ENCODE results near the gene ERGIC1. TPM values are rescaled to one million over a fixed set of nuclear protein-coding genes. Genes with fewer than 3 reads are reported as not detected.

The ERGIC1 gene
- total RNA-seq, 1 donor from 2014 or later: 76.9 TPM

- DNase-seq (ENCODE audit: low spot score): no peak
- intact Hi-C loops (cut with DNase I): loop anchor here (5.0 kb wide), 1 partner anchor 74 kb away; no protein-coding TSS in a partner anchor
These were observed 37.5 kb downstream of the ERGIC1 start for GRCh38 chr5:172871536-172871935.

- DNase-seq (ENCODE audit: low spot score): no peak
- intact Hi-C loops (cut with DNase I): loop anchor here (2.0 to 5.0 kb wide), 2 partner anchors 75 to 101 kb away; partner anchors contain the start of gene DUSP1
These were observed 37.9 kb downstream of the ERGIC1 start for GRCh38 chr5:172871982-172872381.

DNA sequence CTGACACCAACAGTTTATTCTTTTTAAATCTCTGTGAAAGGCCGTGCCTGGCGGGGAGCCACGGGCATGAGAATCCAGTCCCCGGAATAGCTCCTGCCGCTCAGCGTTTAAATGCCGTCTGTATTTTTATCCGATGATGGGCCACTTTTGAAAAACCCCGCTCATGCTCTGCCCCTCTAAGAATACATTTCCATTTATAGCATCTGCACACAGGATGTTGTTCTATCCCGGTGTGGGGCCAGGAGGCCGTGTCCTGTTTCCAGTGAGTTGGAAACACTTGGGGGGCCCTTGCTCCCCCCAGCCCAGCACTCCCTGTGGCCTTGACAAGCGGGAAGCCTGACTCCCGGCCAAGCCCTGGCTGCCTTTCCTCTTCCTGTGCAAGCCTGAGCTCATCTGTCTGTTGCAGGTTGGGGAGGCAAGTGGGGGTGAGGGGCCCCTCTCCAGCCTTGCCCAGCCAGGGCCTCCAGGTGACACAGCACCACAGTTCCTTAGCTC, 39.0 kb downstream of the ERGIC1 start:
- peak; percentile 92 for DNase-seq (ENCODE audit: low spot score)
- intact Hi-C loops (cut with DNase I): loop anchor here (2.0 to 5.0 kb wide), 2 partner anchors 76 to 102 kb away; partner anchors contain the start of gene DUSP1

GRCh38 chr5:172873513-172873912, 39.5 kb downstream of the ERGIC1 start:
- DNase-seq (ENCODE audit: low spot score): no peak
- intact Hi-C loops (cut with DNase I): loop anchor here (2.0 to 5.0 kb wide), 2 partner anchors 76 to 103 kb away; partner anchors contain the start of gene DUSP1

- no peak for DNase-seq (ENCODE audit: low spot score)
- intact Hi-C loops (cut with DNase I): loop anchor here (5.0 kb wide), 1 partner anchor 78 kb away; no protein-coding TSS in a partner anchor
These were observed 40.8 kb downstream of the ERGIC1 start for GRCh38 chr5:172874647-172875504.

- intact Hi-C loops (cut with DNase I): no loop called here
- DNase-seq (ENCODE audit: low spot score): no peak
These were observed 41.6 kb downstream of the ERGIC1 start for GRCh38 chr5:172875505-172876279.

GRCh38 chr5:172876578-172876977, 42.5 kb downstream of the ERGIC1 start:
- DNase-seq (ENCODE audit: low spot score): no peak

DNA sequence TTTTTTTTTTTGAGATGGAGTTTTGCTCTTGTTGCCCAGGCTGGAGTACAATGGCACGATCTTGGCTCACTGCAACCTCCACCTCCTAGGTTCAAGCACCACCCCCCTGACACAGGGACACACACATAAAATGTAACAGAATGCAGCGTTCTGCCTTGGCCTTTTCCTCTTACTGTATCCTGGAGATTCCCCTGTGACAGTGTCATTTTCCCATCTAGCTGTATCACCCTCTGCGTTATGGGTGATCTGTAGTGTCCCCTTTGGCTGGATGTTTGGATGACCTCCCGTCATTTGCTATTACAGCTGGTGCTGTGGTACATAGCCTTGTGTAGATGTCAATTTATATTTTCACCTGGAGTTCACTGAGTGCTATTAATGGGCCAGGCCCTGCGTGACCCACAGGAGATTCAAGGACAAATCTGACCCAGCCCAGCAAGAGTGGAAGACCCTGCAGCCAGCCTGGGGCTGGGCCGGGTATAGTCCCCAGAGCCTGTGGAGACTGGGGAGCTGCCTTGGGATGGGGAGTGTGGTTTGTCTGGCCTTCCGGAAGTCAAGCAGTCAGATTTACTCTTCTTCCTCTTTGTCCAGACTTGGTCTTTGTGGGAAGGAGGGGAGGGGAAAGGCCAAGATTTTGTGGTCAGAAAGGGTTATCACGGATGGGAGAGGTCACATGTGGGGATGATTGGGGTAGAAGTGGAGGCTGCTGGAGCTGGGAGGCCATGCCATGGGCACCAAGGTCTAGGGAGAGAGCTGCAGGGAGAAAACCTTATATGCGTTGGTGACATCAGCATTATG, 43.6 kb downstream of the ERGIC1 start:
- DNase-seq (ENCODE audit: low spot score): no peak
- intact Hi-C loops (cut with DNase I): no loop called here

More at GRCh38 chr5:172876578-172876977, 42.5 kb downstream of the ERGIC1 start:
- intact Hi-C loops (cut with DNase I): no loop called here

- no peak for DNase-seq (ENCODE audit: low spot score)
- intact Hi-C loops (cut with DNase I): no loop called here
These were observed 44.5 kb downstream of the ERGIC1 start for GRCh38 chr5:172878585-172878932.

DNA sequence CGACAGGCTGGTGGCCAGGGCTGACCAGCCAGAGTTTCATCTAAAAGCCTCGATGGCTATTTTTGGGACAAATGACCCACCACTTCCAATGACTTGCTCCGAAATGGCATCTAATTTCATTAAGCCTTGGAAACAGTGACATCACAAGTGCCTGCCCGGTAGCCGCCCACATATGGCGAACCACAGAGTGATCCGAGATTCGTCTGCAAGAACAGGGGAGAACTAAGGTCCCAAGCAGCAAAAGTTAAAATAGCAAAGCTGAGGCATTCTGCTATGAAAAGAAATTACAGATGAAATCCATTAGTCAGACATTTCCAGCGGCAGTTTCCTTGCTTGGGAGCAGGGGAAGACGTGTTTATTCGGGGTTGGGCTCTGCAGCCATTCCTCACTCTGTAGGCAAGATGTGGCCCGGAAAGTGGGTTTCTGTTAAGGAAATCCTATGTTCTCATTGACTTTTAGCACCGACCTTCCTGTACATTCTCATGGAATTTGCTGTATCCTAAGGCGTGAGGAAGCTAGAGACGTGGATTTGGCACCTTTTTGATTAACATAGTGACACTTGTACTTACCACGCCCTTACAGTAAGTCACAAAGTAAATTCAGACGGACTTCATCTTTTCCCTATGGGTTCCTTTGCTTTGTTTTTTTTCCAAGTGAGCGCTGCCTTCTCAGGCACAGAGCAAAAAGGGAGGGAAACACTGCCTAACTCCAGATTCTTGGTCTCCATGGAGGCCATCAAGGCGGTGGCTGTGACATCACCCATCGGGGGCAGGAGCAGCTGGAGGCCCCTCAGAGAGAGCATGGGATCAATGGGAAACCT, 45.1 kb downstream of the ERGIC1 start:
- intact Hi-C loops (cut with DNase I): no loop called here
- no peak for DNase-seq (ENCODE audit: low spot score)

- no peak for DNase-seq (ENCODE audit: low spot score)
- intact Hi-C loops (cut with DNase I): no loop called here
These were observed 47.8 kb downstream of the ERGIC1 start for GRCh38 chr5:172881691-172882370.

DNA sequence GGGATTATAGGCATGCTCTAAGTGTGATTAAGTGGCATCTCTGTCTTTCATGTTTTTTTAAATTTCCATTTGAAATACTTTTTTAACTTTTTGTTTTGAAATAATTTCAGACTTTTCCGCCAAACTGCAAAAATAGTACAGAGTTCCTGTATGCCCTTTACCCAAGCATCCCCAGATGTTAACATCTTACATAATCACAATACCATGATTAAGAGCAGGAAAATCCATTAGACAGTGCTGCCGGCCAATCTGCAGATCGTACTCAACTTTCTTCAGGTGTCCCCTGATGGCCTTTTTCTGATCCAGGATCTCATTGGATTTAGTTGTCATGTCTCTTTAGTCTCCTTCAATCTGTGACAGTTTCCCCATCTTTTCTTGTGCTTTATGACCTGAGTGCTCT, 49.0 kb downstream of the ERGIC1 start:
- DNase-seq (ENCODE audit: low spot score): no peak
- intact Hi-C loops (cut with DNase I): no loop called here

- intact Hi-C loops (cut with DNase I): no loop called here
- DNase-seq (ENCODE audit: low spot score): no peak
These were observed 51.7 kb downstream of the ERGIC1 start for GRCh38 chr5:172885597-172886340.

DNA sequence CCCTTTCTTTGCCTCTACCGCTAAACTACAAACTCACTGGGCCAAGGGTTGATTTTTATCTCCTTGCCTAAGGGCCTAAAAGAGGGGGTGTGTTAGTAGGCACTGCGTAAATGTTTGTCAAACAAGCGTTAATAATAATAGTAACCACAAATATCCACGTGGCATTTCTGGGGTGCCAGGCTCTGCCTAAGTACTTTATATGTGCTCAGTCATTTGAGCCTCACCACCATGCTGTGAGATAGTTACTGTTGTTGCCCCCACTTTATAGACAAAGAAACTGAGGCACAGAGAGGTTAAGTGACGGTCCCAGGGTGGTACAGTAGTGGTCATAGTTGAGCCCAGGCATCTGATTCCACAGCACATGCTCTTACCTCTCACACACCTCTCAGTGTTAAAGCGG, 52.4 kb downstream of the ERGIC1 start:
- intact Hi-C loops (cut with DNase I): no loop called here
- DNase-seq (ENCODE audit: low spot score): no peak

DNA sequence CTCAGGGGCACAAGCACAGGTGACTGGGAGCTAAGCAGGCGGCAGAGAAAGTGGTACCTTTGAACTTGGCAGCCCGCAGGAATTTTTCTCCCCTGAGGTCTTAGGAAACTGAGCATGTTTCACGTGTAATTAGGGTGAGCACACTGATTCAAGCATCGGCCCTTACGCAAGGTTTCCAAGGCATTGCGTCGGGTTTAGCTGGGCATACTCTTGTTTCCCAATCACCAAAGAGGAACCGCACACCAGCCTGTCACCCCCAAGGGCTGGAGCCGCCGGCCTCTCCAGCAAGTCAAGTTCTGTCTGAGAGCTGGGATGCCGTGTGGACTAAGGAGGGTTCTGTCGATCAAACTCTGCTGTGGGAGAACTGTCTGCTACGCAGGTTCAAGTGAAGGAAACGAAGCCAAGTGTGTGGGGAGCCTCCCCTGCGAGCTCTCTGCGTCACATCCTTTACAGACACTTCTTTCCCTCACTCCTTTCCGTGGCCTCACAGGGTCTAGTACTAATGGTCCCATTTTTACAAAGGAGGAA, 53.0 kb downstream of the ERGIC1 start:
- intact Hi-C loops (cut with DNase I): no loop called here

DNA sequence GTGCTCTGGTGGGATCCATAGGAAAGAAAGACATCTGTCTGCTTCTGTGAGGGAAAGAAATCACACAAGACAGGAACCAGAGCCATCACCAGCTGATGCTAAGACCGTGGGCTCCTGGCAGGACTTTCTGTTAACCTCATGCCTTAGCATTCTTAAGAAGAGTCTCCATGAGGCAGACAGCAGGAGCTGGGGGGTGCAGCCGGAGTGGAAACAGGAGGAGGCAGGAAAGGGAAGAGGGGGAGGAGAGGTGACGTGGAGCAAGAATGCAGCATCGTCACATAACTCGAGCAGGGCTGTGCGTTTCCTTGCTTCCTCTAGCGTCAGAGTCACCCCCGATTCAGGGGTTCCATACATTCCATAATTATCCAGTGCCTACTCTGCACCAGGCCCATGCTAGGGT, 53.6 kb downstream of the ERGIC1 start:
- intact Hi-C loops (cut with DNase I): no loop called here
- peak; percentile 83 for DNase-seq (ENCODE audit: low spot score)

More for the DNA sequence above, 53.0 kb downstream of the ERGIC1 start:
- DNase-seq (ENCODE audit: low spot score): peak; percentile 87

DNA sequence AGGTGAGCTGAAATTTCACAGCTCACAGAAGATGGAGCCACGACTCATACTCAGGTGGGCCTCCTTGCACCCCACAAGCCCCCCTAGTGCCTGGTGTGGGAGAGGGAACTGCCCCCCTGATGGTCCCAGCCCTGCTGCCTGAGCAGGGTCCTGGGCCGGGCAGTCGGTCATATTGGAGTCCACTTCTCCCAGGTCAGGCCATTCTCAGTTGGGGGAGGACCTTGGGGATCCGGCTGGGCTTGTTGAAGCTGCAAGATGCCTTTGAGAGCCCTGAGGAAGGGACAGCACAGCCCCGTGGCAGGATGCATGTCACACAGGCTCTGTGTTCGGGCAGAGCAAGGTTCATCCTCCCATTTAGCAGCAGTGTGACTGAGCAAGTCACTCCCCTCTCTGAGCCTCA, 56.6 kb downstream of the ERGIC1 start:
- intact Hi-C loops (cut with DNase I): no loop called here

More for the DNA sequence above, 56.6 kb downstream of the ERGIC1 start:
- no peak for DNase-seq (ENCODE audit: low spot score)

Data from cardiac septum (tissue), 1 donor.